ENCODE results near the gene ST8SIA4. TPM values are rescaled to one million over a fixed set of nuclear protein-coding genes. Genes with fewer than 3 reads are reported as not detected.

Gene ST8SIA4
- total and polyA plus RNA-seq, 10 of the 15 experiments (the other 5 are each of a cell fraction or from before 2014, with no cell fraction given): 4.4 to 30.9 (median 19.5) TPM

- TF ChIP-seq IRF5 (IDR thresholded peaks at IDR 0.05; ENCODE audit: borderline replicate concordance) (no peak), CBX5 (IDR thresholded peaks at IDR 0.05; ENCODE audit: low read depth) (0 out of 2 replicates have a peak, but pooled peaks have one; percentile 70), SIX5 (IDR thresholded peaks at IDR 0.05; ENCODE audit: low read depth, low read length, severe bottlenecking) (no peak), USF2 (IDR thresholded peaks at IDR 0.05; ENCODE audit: borderline replicate concordance, low read depth, low read length) (no peak), TBL1XR1 (IDR thresholded peaks at IDR 0.05; ENCODE audit: low read depth, low read length) (no peak), KLF5 (IDR thresholded peaks at IDR 0.05; ENCODE audit: partially characterized antibody) (no peak), FOXM1 (IDR thresholded peaks at IDR 0.05; ENCODE audit: low read depth, low read length) (peak; percentile 71; the same call in 1 of the 2 replicates), RAD21 (IDR thresholded peaks at IDR 0.05; ENCODE audit: insufficient read depth, low read depth, low read length) (0 out of 2 replicates have a peak, but pooled peaks have one; percentile 2), BCLAF1 (IDR thresholded peaks at IDR 0.05) (no peak), PKNOX1 (IDR thresholded peaks at IDR 0.05) (no peak), NFYA (IDR thresholded peaks at IDR 0.05; ENCODE audit: borderline replicate concordance, low read depth, low read length) (no peak), SREBF1 (IDR thresholded peaks at IDR 0.05; ENCODE audit: low read length) (no peak), TARDBP (IDR thresholded peaks at IDR 0.05; ENCODE audit: borderline replicate concordance) (no peak), IKZF1 (conservative IDR thresholded peaks at IDR 0.05) (no peak), E2F8 (IDR thresholded peaks at IDR 0.05; ENCODE audit: low read depth, partially characterized antibody) (no peak), EZH2 (IDR thresholded peaks at IDR 0.05; ENCODE audit: borderline replicate concordance, control insufficient read depth, low read depth, low read length) (no peak)
These were observed 12.5 kb downstream of the ST8SIA4 start (continued) for GRCh38 chr5:100890461-100891008.

Data from GM12878 (cell line).